WTC11 (cell line): ENCODE results near the gene TNPO1. TPM values are rescaled to one million over a fixed set of nuclear protein-coding genes. Genes with fewer than 3 reads are reported as not detected.

Experiments used
- ATAC-seq: fragments of 200-7000 bp; cut with Tn5 transposase; 2 replicates; pipeline ENCODE4 v1.10.0; 2021; ENCODE audit warnings: mild to moderate bottlenecking, moderate library complexity
- CTCF ChIA-PET: fragments of 300-600 bp; sonication (Branson Sonifier 250); formaldehyde crosslinking; loops from one replicate; lab custom pipeline; 2021; ENCODE audit warnings: antibody characterized with exemption; lab: Charles Lee
- POLR2A ChIA-PET: fragments of 350-600 bp; sonication (Branson Sonifier 250); formaldehyde crosslinking; loops from one replicate; lab custom pipeline; 2021; ENCODE audit warnings: antibody characterized with exemption; lab: Charles Lee
- DNase-seq: peaks from one replicate; pipeline ENCODE4 v3.0.0; 2021; ENCODE audit warnings: low spot score
- H3K27ac Mint-ChIP-seq: 2 replicates; pipeline ENCODE4 v1.8.0; 2021; ENCODE audit warnings: mixed read lengths
- H3K27me3 Mint-ChIP-seq: 2 replicates; pipeline ENCODE4 v1.8.0; 2021; ENCODE audit warnings: low read depth, mild to moderate bottlenecking, moderate library complexity, mixed read lengths
- H3K36me3 Mint-ChIP-seq: 2 replicates; pipeline ENCODE4 v1.8.0; 2021; ENCODE audit warnings: mixed read lengths
- H3K4me1 Mint-ChIP-seq: 2 replicates; pipeline ENCODE4 v1.8.0; 2022; ENCODE audit warnings: mixed read lengths
- H3K4me3 Mint-ChIP-seq: 2 replicates; pipeline ENCODE4 v1.8.0; 2021; ENCODE audit warnings: mild to moderate bottlenecking, moderate library complexity, mixed read lengths
- H3K9me3 Mint-ChIP-seq: 2 replicates; pipeline ENCODE4 v1.8.0; 2021; ENCODE audit warnings: mixed read lengths
- CREM ChIP-seq: sonication (generic); formaldehyde crosslinking; IDR thresholded peaks from 2 replicates; pipeline ENCODE4 v1.8.1; 2022; ENCODE audit warnings: mild to moderate bottlenecking, missing genetic modification reagents, moderate library complexity
- FOXJ3 ChIP-seq: sonication (generic); formaldehyde crosslinking; IDR thresholded peaks from 2 replicates; pipeline ENCODE4 v1.9.0; 2021; ENCODE audit warnings: missing genetic modification reagents, mild to moderate bottlenecking, borderline replicate concordance
- GTF2I ChIP-seq: fragments of 250-450 bp; sonication (Bioruptor Pico); conservative IDR thresholded peaks from 2 replicates; pipeline ENCODE4 v1.4.0; 2021; ENCODE audit warnings: mild to moderate bottlenecking
- HMGA2 ChIP-seq: fragments of 250-450 bp; sonication (Bioruptor Pico); IDR thresholded peaks from 2 replicates; pipeline ENCODE4 v1.4.0; 2021; ENCODE audit warnings: mild to moderate bottlenecking, moderate library complexity
- JAZF1 ChIP-seq: fragments of 250-450 bp; sonication (Bioruptor Pico); IDR thresholded peaks from 2 replicates; pipeline ENCODE4 v1.9.0; 2021; ENCODE audit warnings: moderate library complexity, mild to moderate bottlenecking, inconsistent platforms
- JUN ChIP-seq: sonication (generic); formaldehyde crosslinking; IDR thresholded peaks from 2 replicates; pipeline ENCODE4 v1.8.0; 2023; ENCODE audit warnings: mild to moderate bottlenecking, missing genetic modification reagents
- NFYB ChIP-seq: sonication (generic); formaldehyde crosslinking; conservative IDR thresholded peaks from 2 replicates; pipeline ENCODE4 v1.8.0; 2022; ENCODE audit warnings: low read depth, missing genetic modification reagents
- SMAD4 ChIP-seq: sonication (generic); formaldehyde crosslinking; IDR thresholded peaks from 2 replicates; pipeline ENCODE4 v1.8.0; 2022; ENCODE audit warnings: mild to moderate bottlenecking, missing genetic modification reagents
- TCF7 ChIP-seq: sonication (generic); formaldehyde crosslinking; IDR thresholded peaks from 2 replicates; pipeline ENCODE4 v1.8.0; 2022; ENCODE audit warnings: mild to moderate bottlenecking, low read depth, missing genetic modification reagents, moderate library complexity
- TP53 ChIP-seq: sonication (generic); formaldehyde crosslinking; IDR thresholded peaks from 2 replicates; pipeline ENCODE4 v1.8.1; 2023; ENCODE audit warnings: mild to moderate bottlenecking, missing genetic modification reagents
- total RNA-seq: library from RNA; stranded (reverse); gene quantifications from 3 replicates; pipeline ENCODE4 v1.2.3, GENCODE V29; 2021
- TF ChIP-seq, protein P1 (sequence below): sonication (generic); formaldehyde crosslinking; IDR thresholded peaks from 2 replicates; pipeline ENCODE4 v1.8.1; 2023; ENCODE audit warnings: mild to moderate bottlenecking, missing genetic modification reagents, borderline replicate concordance
- TF ChIP-seq, protein P2 (sequence below): sonication (generic); formaldehyde crosslinking; IDR thresholded peaks from 2 replicates; pipeline ENCODE4 v1.8.0; 2023; ENCODE audit warnings: mild to moderate bottlenecking, missing genetic modification reagents
- TF ChIP-seq, protein P3 (sequence below): sonication (generic); formaldehyde crosslinking; IDR thresholded peaks from 2 replicates; pipeline ENCODE4 v1.8.0; 2022; ENCODE audit warnings: mild to moderate bottlenecking, missing genetic modification reagents
- TF ChIP-seq, protein P4 (sequence below): fragments of 250-450 bp; sonication (Bioruptor Pico); IDR thresholded peaks from 2 replicates; pipeline ENCODE4 v1.9.0; 2021; ENCODE audit warnings: mild to moderate bottlenecking
- TF ChIP-seq, protein P5 (sequence below): fragments of 200-600 bp; IDR thresholded peaks from 2 replicates; pipeline ENCODE4 v1.8.0; 2022; ENCODE audit warnings: antibody characterized with exemption
- TF ChIP-seq, protein P6 (sequence below): fragments of 250-450 bp; sonication (Bioruptor Pico); IDR thresholded peaks from 2 replicates; pipeline ENCODE4 v1.9.0; 2021; ENCODE audit warnings: moderate library complexity, mild to moderate bottlenecking, inconsistent platforms, borderline replicate concordance
- TF ChIP-seq, protein P7 (sequence below): fragments of 250-450 bp; sonication (Bioruptor Pico); IDR thresholded peaks from 2 replicates; pipeline ENCODE4 v1.9.0; 2021; ENCODE audit warnings: mild to moderate bottlenecking

Gene TNPO1
- total RNA-seq, 1 experiment from 2014 or later = 150 TPM

DNA sequence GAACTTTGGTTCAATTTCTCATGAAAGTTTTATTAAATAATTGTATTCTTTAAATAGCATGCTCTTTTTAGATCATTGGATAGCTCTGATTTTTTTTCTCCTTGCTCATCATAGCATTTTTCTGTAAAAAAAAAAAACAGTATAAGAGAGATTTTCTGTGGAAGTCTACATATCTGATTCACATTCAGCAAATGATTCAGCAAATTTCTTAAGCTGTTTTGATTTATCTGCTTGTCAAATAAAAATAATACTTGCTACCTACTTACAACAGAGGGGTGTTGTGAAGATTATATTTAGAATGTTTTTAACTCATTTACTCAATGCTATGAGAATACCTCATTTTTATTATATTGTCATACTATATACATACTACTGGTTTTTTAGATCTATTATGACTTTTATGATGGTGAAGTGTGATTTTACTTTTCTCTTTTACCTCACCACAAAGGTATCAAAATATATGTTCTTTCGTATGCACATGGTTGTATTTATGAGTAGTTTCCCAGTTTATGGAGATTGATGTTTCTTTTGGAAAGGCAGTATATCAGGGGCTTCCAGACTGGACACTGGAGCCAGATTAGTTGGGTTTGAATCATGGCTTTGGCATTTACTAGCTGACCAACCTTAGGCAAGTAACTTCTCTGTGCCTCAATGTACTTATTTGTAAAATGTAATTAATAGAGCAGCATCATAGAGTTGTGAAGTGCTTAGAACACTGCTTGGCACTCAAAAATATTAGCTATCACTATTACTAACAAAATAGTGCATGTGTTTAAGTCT, 25.5 kb downstream of the TNPO1 start (continued):
- TF ChIP-seq, protein P1, sequence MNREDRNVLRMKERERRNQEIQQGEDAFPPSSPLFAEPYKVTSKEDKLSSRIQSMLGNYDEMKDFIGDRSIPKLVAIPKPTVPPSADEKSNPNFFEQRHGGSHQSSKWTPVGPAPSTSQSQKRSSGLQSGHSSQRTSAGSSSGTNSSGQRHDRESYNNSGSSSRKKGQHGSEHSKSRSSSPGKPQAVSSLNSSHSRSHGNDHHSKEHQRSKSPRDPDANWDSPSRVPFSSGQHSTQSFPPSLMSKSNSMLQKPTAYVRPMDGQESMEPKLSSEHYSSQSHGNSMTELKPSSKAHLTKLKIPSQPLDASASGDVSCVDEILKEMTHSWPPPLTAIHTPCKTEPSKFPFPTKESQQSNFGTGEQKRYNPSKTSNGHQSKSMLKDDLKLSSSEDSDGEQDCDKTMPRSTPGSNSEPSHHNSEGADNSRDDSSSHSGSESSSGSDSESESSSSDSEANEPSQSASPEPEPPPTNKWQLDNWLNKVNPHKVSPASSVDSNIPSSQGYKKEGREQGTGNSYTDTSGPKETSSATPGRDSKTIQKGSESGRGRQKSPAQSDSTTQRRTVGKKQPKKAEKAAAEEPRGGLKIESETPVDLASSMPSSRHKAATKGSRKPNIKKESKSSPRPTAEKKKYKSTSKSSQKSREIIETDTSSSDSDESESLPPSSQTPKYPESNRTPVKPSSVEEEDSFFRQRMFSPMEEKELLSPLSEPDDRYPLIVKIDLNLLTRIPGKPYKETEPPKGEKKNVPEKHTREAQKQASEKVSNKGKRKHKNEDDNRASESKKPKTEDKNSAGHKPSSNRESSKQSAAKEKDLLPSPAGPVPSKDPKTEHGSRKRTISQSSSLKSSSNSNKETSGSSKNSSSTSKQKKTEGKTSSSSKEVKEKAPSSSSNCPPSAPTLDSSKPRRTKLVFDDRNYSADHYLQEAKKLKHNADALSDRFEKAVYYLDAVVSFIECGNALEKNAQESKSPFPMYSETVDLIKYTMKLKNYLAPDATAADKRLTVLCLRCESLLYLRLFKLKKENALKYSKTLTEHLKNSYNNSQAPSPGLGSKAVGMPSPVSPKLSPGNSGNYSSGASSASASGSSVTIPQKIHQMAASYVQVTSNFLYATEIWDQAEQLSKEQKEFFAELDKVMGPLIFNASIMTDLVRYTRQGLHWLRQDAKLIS (CRISPR knock-in tag) = no peak
- TF ChIP-seq FOXJ3 (CRISPR knock-in tag) (no peak), CREM (CRISPR knock-in tag) (no peak), NFYB (CRISPR knock-in tag) (no peak)
- TF ChIP-seq, protein P2, sequence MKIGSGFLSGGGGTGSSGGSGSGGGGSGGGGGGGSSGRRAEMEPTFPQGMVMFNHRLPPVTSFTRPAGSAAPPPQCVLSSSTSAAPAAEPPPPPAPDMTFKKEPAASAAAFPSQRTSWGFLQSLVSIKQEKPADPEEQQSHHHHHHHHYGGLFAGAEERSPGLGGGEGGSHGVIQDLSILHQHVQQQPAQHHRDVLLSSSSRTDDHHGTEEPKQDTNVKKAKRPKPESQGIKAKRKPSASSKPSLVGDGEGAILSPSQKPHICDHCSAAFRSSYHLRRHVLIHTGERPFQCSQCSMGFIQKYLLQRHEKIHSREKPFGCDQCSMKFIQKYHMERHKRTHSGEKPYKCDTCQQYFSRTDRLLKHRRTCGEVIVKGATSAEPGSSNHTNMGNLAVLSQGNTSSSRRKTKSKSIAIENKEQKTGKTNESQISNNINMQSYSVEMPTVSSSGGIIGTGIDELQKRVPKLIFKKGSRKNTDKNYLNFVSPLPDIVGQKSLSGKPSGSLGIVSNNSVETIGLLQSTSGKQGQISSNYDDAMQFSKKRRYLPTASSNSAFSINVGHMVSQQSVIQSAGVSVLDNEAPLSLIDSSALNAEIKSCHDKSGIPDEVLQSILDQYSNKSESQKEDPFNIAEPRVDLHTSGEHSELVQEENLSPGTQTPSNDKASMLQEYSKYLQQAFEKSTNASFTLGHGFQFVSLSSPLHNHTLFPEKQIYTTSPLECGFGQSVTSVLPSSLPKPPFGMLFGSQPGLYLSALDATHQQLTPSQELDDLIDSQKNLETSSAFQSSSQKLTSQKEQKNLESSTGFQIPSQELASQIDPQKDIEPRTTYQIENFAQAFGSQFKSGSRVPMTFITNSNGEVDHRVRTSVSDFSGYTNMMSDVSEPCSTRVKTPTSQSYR = no peak

DNA sequence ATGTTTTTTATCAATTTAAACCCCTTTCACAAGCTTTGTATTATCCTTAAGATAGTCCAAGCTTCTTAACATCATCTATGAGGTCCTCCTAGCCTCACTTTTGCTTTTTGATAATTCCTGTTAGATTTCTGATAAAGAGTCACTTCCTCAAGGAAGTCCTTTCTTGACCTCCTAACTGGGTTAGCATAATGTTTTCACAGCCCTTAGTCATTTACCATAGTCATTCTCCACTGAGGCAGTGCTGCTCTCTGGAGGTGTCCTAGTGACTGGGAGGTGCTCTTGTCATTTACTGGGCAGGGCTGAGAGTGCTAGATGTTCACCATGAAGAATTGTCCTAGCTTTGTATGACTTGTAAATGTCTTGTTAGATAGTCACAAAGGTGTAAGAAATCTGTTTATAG, 26.4 kb downstream of the TNPO1 start:
- Mint-ChIP-seq H3K27ac (no peak overlapping the region), H3K36me3 (no peaks in the 10 kb centered on the region), H3K27me3 (no peaks in the 10 kb centered on the region), H3K9me3 (no peaks in the 10 kb centered on the region), H3K4me1 (peaks cover 27% of the 10 kb centered on the region), H3K4me3 (no peak overlapping the region)
- TF ChIP-seq GTF2I (CRISPR knock-in tag) (no peak), JAZF1 (CRISPR knock-in tag) (no peak), TCF7 (no peak), JUN (CRISPR knock-in tag) (no peak), HMGA2 (CRISPR knock-in tag) (no peak), SMAD4 (CRISPR knock-in tag) (no peak), TP53 (no peak), NFYB (CRISPR knock-in tag) (no peak)
- TF ChIP-seq, protein P3, sequence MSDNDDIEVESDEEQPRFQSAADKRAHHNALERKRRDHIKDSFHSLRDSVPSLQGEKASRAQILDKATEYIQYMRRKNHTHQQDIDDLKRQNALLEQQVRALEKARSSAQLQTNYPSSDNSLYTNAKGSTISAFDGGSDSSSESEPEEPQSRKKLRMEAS (CRISPR knock-in tag) = no peak
- TF ChIP-seq, protein P4, sequence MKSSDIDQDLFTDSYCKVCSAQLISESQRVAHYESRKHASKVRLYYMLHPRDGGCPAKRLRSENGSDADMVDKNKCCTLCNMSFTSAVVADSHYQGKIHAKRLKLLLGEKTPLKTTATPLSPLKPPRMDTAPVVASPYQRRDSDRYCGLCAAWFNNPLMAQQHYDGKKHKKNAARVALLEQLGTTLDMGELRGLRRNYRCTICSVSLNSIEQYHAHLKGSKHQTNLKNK (CRISPR knock-in tag) = no peak
- TF ChIP-seq, protein P5, sequence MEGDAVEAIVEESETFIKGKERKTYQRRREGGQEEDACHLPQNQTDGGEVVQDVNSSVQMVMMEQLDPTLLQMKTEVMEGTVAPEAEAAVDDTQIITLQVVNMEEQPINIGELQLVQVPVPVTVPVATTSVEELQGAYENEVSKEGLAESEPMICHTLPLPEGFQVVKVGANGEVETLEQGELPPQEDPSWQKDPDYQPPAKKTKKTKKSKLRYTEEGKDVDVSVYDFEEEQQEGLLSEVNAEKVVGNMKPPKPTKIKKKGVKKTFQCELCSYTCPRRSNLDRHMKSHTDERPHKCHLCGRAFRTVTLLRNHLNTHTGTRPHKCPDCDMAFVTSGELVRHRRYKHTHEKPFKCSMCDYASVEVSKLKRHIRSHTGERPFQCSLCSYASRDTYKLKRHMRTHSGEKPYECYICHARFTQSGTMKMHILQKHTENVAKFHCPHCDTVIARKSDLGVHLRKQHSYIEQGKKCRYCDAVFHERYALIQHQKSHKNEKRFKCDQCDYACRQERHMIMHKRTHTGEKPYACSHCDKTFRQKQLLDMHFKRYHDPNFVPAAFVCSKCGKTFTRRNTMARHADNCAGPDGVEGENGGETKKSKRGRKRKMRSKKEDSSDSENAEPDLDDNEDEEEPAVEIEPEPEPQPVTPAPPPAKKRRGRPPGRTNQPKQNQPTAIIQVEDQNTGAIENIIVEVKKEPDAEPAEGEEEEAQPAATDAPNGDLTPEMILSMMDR = no peak
- TF ChIP-seq, protein P6, sequence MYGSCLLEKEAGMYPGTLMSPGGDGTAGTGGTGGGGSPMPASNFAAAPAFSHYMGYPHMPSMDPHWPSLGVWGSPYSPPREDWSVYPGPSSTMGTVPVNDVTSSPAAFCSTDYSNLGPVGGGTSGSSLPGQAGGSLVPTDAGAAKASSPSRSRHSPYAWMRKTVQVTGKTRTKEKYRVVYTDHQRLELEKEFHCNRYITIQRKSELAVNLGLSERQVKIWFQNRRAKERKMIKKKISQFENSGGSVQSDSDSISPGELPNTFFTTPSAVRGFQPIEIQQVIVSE = no peak
- TF ChIP-seq, protein P7, sequence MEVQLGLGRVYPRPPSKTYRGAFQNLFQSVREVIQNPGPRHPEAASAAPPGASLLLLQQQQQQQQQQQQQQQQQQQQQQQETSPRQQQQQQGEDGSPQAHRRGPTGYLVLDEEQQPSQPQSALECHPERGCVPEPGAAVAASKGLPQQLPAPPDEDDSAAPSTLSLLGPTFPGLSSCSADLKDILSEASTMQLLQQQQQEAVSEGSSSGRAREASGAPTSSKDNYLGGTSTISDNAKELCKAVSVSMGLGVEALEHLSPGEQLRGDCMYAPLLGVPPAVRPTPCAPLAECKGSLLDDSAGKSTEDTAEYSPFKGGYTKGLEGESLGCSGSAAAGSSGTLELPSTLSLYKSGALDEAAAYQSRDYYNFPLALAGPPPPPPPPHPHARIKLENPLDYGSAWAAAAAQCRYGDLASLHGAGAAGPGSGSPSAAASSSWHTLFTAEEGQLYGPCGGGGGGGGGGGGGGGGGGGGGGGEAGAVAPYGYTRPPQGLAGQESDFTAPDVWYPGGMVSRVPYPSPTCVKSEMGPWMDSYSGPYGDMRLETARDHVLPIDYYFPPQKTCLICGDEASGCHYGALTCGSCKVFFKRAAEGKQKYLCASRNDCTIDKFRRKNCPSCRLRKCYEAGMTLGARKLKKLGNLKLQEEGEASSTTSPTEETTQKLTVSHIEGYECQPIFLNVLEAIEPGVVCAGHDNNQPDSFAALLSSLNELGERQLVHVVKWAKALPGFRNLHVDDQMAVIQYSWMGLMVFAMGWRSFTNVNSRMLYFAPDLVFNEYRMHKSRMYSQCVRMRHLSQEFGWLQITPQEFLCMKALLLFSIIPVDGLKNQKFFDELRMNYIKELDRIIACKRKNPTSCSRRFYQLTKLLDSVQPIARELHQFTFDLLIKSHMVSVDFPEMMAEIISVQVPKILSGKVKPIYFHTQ = no peak
- DNase-seq (no peak), ATAC-seq (peak; percentile 91)
- CTCF ChIA-PET = interaction anchor here (1.0 kb wide), 1 partner anchor 476 kb away, joined by 3 read pairs; no protein-coding TSS in a partner anchor
- POLR2A ChIA-PET = interaction anchor here (0.5 to 1.0 kb wide), 2 partner anchors 26 to 585 kb away, joined by 3 to 4 read pairs; partner anchors contain the start of gene TNPO1
